Measurements from ENCODE around the gene OMA1. TPM values are rescaled to one million over a fixed set of nuclear protein-coding genes. Genes with fewer than 3 reads are reported as not detected.
A peak's percentile ranks its signal among the peaks of the same experiment; 100 is the strongest.

OMA1 gene
- total RNA-seq, 1 donor from 2014 or later, result 17.7 TPM

- H3K27me3 Mint-ChIP-seq (ENCODE audit: low read depth), result peaks cover 11% of the 10 kb centered on the region
- TF ChIP-seq, protein P1, sequence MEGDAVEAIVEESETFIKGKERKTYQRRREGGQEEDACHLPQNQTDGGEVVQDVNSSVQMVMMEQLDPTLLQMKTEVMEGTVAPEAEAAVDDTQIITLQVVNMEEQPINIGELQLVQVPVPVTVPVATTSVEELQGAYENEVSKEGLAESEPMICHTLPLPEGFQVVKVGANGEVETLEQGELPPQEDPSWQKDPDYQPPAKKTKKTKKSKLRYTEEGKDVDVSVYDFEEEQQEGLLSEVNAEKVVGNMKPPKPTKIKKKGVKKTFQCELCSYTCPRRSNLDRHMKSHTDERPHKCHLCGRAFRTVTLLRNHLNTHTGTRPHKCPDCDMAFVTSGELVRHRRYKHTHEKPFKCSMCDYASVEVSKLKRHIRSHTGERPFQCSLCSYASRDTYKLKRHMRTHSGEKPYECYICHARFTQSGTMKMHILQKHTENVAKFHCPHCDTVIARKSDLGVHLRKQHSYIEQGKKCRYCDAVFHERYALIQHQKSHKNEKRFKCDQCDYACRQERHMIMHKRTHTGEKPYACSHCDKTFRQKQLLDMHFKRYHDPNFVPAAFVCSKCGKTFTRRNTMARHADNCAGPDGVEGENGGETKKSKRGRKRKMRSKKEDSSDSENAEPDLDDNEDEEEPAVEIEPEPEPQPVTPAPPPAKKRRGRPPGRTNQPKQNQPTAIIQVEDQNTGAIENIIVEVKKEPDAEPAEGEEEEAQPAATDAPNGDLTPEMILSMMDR (IDR thresholded peaks at IDR 0.05; ENCODE audit: unreplicated experiment), result no peak
- peak; percentile 48 to 66 for DNase-seq (ENCODE audit: low spot score in 2 of 2, unreplicated experiment in 2 of 2)
- no peaks in the 10 kb centered on the region for H3K9me3 Mint-ChIP-seq
- H3K4me1 Mint-ChIP-seq, result peaks cover 44% of the 10 kb centered on the region
- H3K27ac Mint-ChIP-seq, result peak within 1 kb of the TSS; percentile 100
- peak within 1 kb of the TSS; percentile 68 for H3K4me3 Mint-ChIP-seq
- H3K36me3 Mint-ChIP-seq, result no peaks in the 10 kb centered on the region
Observed at GRCh38 chr1:58576727-58577653, 30.5 kb upstream of the OMA1 start, which contains the start of gene TACSTD2. Gene TACSTD2 (minus strand): TSS chr1:58577252. CDS start chr1:58577156, 96 bp downstream.

DNA sequence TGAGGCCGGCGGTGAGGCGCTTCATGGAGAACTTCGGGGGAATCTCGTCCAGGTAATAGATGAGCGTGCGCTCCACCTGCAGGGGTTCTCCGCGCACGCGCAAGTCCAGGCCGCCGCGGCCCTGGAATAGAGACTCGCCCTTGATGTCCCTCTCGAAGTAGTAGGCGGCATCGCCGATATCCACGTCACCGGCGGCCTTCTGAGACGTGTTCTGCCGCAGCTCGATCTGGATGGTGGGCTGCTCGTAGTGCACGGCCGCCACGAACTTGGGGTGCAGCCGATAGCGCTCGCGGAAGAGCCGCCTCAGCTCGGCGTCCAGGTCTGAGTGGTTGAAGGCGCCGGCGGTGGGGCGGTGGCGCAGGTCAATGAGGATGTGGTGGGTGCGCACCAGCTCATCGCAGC, 29.8 kb upstream of the OMA1 start:
- Mint-ChIP-seq H3K9me3 (no peaks in the 10 kb centered on the region), H3K4me3 (peak overlapping the region; percentile 34), H3K36me3 (no peaks in the 10 kb centered on the region), H3K4me1 (peaks cover 51% of the 10 kb centered on the region), H3K27me3 (ENCODE audit: low read depth) (peaks cover 11% of the 10 kb centered on the region), H3K27ac (peak overlapping the region; percentile 30)
- TF ChIP-seq, protein P1 (IDR thresholded peaks at IDR 0.05; ENCODE audit: unreplicated experiment), result no peak
- DNase-seq (ENCODE audit: low spot score in 2 of 2, unreplicated experiment in 2 of 2), result no peak

DNA sequence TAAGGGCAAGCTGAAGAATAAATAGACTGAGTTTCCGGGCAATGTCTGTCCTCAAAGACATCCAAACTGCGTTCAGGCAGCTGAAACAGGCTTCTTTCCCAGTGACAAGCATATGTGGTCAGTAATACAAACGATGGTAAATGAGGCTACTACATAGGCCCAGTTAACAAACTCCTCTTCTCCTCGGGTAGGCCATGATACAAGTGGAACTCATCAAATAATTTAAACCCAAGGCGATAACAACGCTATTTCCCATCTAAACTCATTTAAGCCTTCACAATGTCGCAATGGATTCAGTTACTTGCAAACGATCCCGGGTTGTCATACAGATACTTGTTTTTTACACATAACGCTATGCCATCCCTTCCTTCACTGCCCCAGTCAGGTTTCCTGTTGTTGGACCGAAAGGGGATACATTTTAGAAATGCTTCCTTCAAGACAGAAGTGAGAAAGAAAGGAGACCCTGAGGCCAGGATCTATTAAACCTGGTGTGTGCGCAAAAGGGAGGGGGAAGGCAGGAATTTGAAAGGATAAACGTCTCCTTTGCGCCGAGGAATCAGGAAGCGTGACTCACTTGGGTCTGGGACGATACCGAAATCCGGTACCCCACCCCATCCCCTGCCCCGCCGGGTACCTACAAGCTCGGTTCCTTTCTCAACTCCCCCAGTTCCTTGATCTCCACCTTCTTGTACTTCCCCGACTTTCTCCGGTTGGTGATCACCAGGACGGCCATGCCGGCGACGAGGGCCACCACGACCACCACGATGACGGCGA, 29.2 kb upstream of the OMA1 start:
- peak overlapping the region; percentile 59 for H3K27ac Mint-ChIP-seq
- peak overlapping the region; percentile 49 for H3K4me3 Mint-ChIP-seq
- H3K27me3 Mint-ChIP-seq (ENCODE audit: low read depth), result peaks cover 11% of the 10 kb centered on the region
- no peaks in the 10 kb centered on the region for H3K9me3 Mint-ChIP-seq
- H3K36me3 Mint-ChIP-seq, result no peaks in the 10 kb centered on the region
- TF ChIP-seq, protein P1 (IDR thresholded peaks at IDR 0.05; ENCODE audit: unreplicated experiment), result no peak
- DNase-seq (ENCODE audit: low spot score in 2 of 2, unreplicated experiment in 2 of 2), result no peak
- H3K4me1 Mint-ChIP-seq, result peaks cover 52% of the 10 kb centered on the region

DNA sequence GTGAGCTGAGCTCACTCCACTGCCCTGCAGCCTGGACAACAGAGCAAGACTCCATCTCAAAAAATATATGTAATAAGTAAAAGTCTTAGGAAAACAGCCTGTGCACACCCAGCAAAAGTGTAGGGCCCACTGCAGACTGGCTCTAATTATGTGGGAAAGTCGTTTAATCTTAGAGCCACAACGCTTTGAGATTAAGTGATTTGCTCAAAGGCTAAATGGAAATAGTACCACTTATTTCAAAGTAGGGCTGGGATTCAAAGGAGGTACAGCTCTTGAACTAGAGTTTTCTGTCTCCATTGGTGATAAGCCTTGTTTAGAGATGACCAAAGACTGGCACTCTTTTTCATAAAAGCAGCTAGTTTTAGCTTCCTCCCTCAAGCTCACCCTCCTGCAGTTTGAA, 28.3 kb upstream of the OMA1 start:
- TF ChIP-seq, protein P1 (IDR thresholded peaks at IDR 0.05; ENCODE audit: unreplicated experiment), result no peak
- Mint-ChIP-seq H3K4me1 (peaks cover 48% of the 10 kb centered on the region), H3K9me3 (no peaks in the 10 kb centered on the region), H3K4me3 (no peak overlapping the region), H3K27me3 (ENCODE audit: low read depth) (peaks cover 11% of the 10 kb centered on the region), H3K36me3 (no peaks in the 10 kb centered on the region), H3K27ac (peak overlapping the region; percentile 59)
- DNase-seq (ENCODE audit: low spot score in 2 of 2, unreplicated experiment in 2 of 2), result no peak

GRCh38 chr1:58573705-58574591, 27.4 kb upstream of the OMA1 start:
- TF ChIP-seq, protein P1 (IDR thresholded peaks at IDR 0.05; ENCODE audit: unreplicated experiment), result no peak
- Mint-ChIP-seq H3K9me3 (no peaks in the 10 kb centered on the region), H3K4me3 (peak overlapping the region; percentile 43), H3K27ac (peak overlapping the region; percentile 98), H3K4me1 (peaks cover 48% of the 10 kb centered on the region), H3K36me3 (no peaks in the 10 kb centered on the region), H3K27me3 (ENCODE audit: low read depth) (peaks cover 11% of the 10 kb centered on the region)
- no peak for DNase-seq (ENCODE audit: low spot score in 2 of 2, unreplicated experiment in 2 of 2)
